ENCODE results near the gene DLG5.

DNA sequence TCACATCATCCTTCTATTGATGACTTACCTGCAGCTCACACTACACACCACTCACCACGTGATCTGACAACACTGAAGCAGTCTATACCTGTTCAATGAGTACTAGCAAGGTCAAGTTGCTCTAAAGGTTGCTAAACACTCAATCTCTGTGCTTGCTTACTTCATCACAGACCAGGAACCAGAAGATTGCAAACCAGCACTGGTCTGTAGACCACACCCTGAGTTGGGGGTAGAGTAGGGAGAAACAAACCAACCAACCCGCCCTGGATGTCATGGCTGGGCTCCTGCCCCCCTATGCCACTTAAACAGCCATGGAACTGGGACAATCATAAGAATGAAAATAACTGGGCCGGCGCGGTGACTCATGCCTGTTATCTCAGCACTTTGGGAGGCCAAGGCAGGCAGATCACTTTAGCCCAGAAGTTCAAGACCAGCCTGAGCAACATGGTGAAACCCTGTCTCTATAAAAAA lies 19.6 kb downstream of the DLG5 start:
- TF ChIP-seq, protein P1, sequence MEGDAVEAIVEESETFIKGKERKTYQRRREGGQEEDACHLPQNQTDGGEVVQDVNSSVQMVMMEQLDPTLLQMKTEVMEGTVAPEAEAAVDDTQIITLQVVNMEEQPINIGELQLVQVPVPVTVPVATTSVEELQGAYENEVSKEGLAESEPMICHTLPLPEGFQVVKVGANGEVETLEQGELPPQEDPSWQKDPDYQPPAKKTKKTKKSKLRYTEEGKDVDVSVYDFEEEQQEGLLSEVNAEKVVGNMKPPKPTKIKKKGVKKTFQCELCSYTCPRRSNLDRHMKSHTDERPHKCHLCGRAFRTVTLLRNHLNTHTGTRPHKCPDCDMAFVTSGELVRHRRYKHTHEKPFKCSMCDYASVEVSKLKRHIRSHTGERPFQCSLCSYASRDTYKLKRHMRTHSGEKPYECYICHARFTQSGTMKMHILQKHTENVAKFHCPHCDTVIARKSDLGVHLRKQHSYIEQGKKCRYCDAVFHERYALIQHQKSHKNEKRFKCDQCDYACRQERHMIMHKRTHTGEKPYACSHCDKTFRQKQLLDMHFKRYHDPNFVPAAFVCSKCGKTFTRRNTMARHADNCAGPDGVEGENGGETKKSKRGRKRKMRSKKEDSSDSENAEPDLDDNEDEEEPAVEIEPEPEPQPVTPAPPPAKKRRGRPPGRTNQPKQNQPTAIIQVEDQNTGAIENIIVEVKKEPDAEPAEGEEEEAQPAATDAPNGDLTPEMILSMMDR (IDR thresholded peaks at IDR 0.05): no peak
- no peak for TF ChIP-seq POLR2A (IDR thresholded peaks at IDR 0.05)
